B cell (primary cell): ENCODE data around the gene WDR43. TPM values are rescaled to one million over a fixed set of nuclear protein-coding genes. Genes with fewer than 3 reads are reported as not detected.
"Not testable (repeated sequence)": the region's sequence is repeated elsewhere in the genome, so short reads cannot be mapped to it uniquely, and the experiment has no call there.

Source experiments
- ATAC-seq: fragments of 200-7000 bp; cut with Tn5 transposase; one replicate; pipeline ENCODE4 v1.10.0; 2021; ENCODE audit warnings: low read depth, mild to moderate bottlenecking, moderate number of reproducible peaks, moderate library complexity
- CTCF ChIA-PET: fragments of 350-600 bp; sonication (Branson Sonifier 250); formaldehyde crosslinking; loops from one replicate; lab custom pipeline; 2021; ENCODE audit warnings: antibody characterized with exemption, inconsistent platforms; lab: Charles Lee
- POLR2A ChIA-PET: fragments of 350-600 bp; sonication (Branson Sonifier 250); formaldehyde crosslinking; loops from one replicate; lab custom pipeline; 2021; ENCODE audit warnings: antibody characterized with exemption; lab: Charles Lee
- DNase-seq: peaks from one replicate; pipeline ENCODE4 v3.0.0; 2013
- H2AFZ ChIP-seq: 2 replicates; pipeline ENCODE4 v1.6.1; 2012; ENCODE audit warnings: mild to moderate bottlenecking, low read depth, low read length; ENCODE audit not compliant: insufficient read depth, poor library complexity, severe bottlenecking
- H3K27ac ChIP-seq, 2 donors: 1 replicate in 1 of 2; 2 replicates in 1 of 2; pipeline ENCODE4 v1.5.1; 2012 to 2013; ENCODE audit warnings: low read length in 2 of 2, mild to moderate bottlenecking in 2 of 2, moderate library complexity in 1 of 2
- H3K27me3 ChIP-seq, 4 experiments: fragments of 200-600 bp in 1 of 4; sonication (generic) in 1 of 4; replicated peaks in 1 of 4; 1 replicate in 2 of 4; 2 replicates in 2 of 4; pipeline versions ENCODE4 v1.6.1 to v1.7.0; 2013 to 2016; ENCODE audit warnings: low read length in 3 of 4, mild to moderate bottlenecking in 2 of 4, mixed read lengths in 1 of 4, moderate library complexity in 1 of 4; ENCODE audit not compliant: insufficient read depth in 4 of 4, control insufficient read depth in 3 of 4; ENCODE audit errors: control extremely low read depth in 1 of 4
- H3K36me3 ChIP-seq, 2 experiments: replicated peaks in 1 of 2; 1 replicate in 1 of 2; 2 replicates in 1 of 2; pipeline versions ENCODE4 v1.6.1 to v1.7.1; 2013; ENCODE audit warnings: low read length in 1 of 2; ENCODE audit not compliant: insufficient read depth in 2 of 2, control insufficient read depth in 1 of 2; ENCODE audit errors: control extremely low read depth in 1 of 2, extremely low read depth in 1 of 2
- H3K4me1 ChIP-seq, 2 donors: fragments of 200-600 bp in 1 of 2; sonication (generic) in 1 of 2; 1 replicate in 1 of 2; 2 replicates in 1 of 2; pipeline versions ENCODE4 v1.5.1 to v1.6.1; 2013 to 2017; ENCODE audit warnings: low read length in 2 of 2; ENCODE audit not compliant: control insufficient read depth in 2 of 2, insufficient read depth in 2 of 2
- H3K4me2 ChIP-seq: replicated peaks from 2 replicates; pipeline ENCODE3; 2012; ENCODE audit warnings: mild to moderate bottlenecking, low read depth, low read length; ENCODE audit not compliant: poor library complexity, severe bottlenecking
- H3K4me3 ChIP-seq, 5 experiments: fragments of 200-600 bp in 1 of 5; sonication (generic) in 1 of 5; 1 replicate in 3 of 5; 2 replicates in 2 of 5; pipeline versions ENCODE4 v1.5.1 to v1.7.0; 2011 to 2016; ENCODE audit warnings: low read length in 4 of 5, mild to moderate bottlenecking in 4 of 5, low read depth in 2 of 5, control low read depth in 1 of 5, moderate library complexity in 1 of 5; ENCODE audit not compliant: insufficient read depth in 1 of 5; ENCODE audit errors: control extremely low read depth in 1 of 5, extremely low read depth in 1 of 5
- H3K79me2 ChIP-seq: fragments of 200-600 bp; sonication (generic); one replicate; pipeline ENCODE4 v1.6.0; 2016; ENCODE audit warnings: low read length; ENCODE audit not compliant: control insufficient read depth, insufficient read depth
- H3K9ac ChIP-seq: fragments of 200-600 bp; sonication (generic); 2 replicates; pipeline ENCODE4 v1.6.1; 2017; ENCODE audit warnings: mild to moderate bottlenecking, low read length, moderate library complexity
- H3K9me3 ChIP-seq, 3 donors: one replicate each; pipeline versions ENCODE4 v1.6.1 to v1.7.1; 2013; ENCODE audit warnings: low read length in 2 of 3; ENCODE audit not compliant: control insufficient read depth in 2 of 3, insufficient read depth in 1 of 3; ENCODE audit errors: control extremely low read depth in 1 of 3
- H4K20me1 ChIP-seq: 2 replicates; pipeline ENCODE4 v1.6.0; 2012; ENCODE audit warnings: mild to moderate bottlenecking, low read length; ENCODE audit not compliant: insufficient read depth, control insufficient read depth, poor library complexity, severe bottlenecking
- H3K27ac Mint-ChIP-seq: one replicate; pipeline ENCODE4 v1.8.0; 2021; ENCODE audit warnings: mixed read lengths
- H3K27me3 Mint-ChIP-seq: one replicate; pipeline ENCODE4 v1.8.0; 2021; ENCODE audit warnings: mixed read lengths
- H3K4me1 Mint-ChIP-seq: one replicate; pipeline ENCODE4 v1.8.0; 2021; ENCODE audit warnings: mixed read lengths
- H3K4me3 Mint-ChIP-seq: one replicate; pipeline ENCODE4 v1.8.0; 2021; ENCODE audit warnings: mixed read lengths
- H3K9me3 Mint-ChIP-seq: one replicate; pipeline ENCODE4 v1.8.0; 2022; ENCODE audit warnings: mixed read lengths; ENCODE audit not compliant: insufficient read depth
- EZH2 ChIP-seq: IDR thresholded peaks from 2 replicates; pipeline ENCODE4 v1.6.1; 2012; ENCODE audit warnings: borderline replicate concordance, low read depth, mild to moderate bottlenecking, moderate library complexity, low read length; ENCODE audit not compliant: insufficient read depth, poor library complexity, severe bottlenecking
- WGBS: methylation state at CpG from one replicate; pipeline ENCODE4 v1.1.5; 2013; ENCODE audit warnings: missing lambda C conversion rate; ENCODE audit not compliant: insufficient coverage; 5-methylcytosine and 5-hydroxymethylcytosine counted together
- intact Hi-C: fragments of 100-400 bp; cut with micrococcal nuclease; formaldehyde crosslinking; loops from one replicate; pipeline ENCODE4 v1.10.0; 2022
- polyA plus RNA-seq: library from polyadenylated mRNA; depleted of rRNA; stranded (reverse); fragments of >200 nt; gene quantifications from 2 replicates; pipeline ENCODE4 v1.2.3, GENCODE V29; 2012
- total RNA-seq, 2 donors: library from RNA; stranded (reverse); fragments of 120-200 nt in 1 of 2; gene quantifications; 1 replicate in 1 of 2; 2 replicates in 1 of 2; pipeline versions ENCODE4 v1.2.3 to v1.2.4, GENCODE V29; 2013 to 2022
- TF ChIP-seq, protein P1 (sequence below): fragments of 200-600 bp; IDR thresholded peaks from one replicate; pipeline ENCODE4 v1.8.0; 2022; ENCODE audit warnings: antibody characterized with exemption, mild to moderate bottlenecking

WDR43 gene
- total and polyA plus RNA-seq, 2 donors (not counting 1 experiment from before 2014, with no cell fraction given): 22.5 to 51.0 TPM

DNA sequence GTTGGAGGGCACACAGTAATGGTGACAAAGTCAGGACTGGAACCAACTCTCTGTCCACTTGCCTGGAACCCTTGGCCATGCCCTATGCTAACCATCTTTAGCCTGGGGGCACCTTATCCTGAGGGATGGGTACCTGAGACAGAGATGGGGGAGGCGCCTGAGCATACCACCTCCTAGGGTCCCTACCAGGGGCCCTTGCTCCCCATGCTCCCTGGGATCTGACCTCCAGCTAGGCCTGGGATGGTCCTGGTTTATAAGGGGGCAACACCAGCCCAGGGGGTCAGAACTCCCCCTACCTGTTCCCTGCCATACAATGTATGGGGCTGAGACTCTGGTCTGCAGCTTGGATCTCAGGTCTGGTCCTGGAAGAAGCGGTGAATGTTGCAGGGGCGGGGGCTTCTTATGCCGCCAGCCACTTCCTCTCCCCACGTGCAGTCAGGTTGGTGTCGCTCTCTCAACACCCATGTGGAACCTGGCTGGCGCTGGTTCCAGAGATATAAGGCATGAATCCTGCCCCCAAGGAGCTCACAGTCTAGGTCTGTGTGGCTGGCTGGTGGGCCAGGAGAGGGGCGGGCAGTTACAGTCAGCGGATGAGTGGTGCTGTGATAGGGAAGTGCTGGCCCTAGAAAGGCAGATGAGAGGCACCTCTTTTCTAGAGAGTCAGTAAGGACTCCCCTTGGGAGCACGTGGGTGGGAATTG lies 82.9 kb downstream of the WDR43 start:
- H3K4me1 ChIP-seq: no peaks in the 10 kb centered on the region
- Mint-ChIP-seq H3K27me3 (no peaks in the 10 kb centered on the region), H3K27ac (no peak overlapping the region), H3K4me1 (no peaks in the 10 kb centered on the region), H3K4me3 (no peak overlapping the region), H3K9me3 (no peaks in the 10 kb centered on the region)
- no peaks in the 10 kb centered on the region for H4K20me1 ChIP-seq
- H3K4me3 ChIP-seq: no peak overlapping the region
- no peaks in the 10 kb centered on the region for H3K79me2 ChIP-seq
- H3K9ac ChIP-seq: no peak overlapping the region
- DNase-seq (no peak), ATAC-seq (no peak)
- 83% methylated on average over 9 of the region's 10 CpGs for WGBS
- peaks cover 0 to 3% (median 0%) of the 10 kb centered on the region in 4 experiments for H3K27me3 ChIP-seq
- H3K9me3 ChIP-seq: no peaks in the 10 kb centered on the region
- no peak overlapping the region for H2AFZ ChIP-seq
- no peak for TF ChIP-seq EZH2
- TF ChIP-seq, protein P1, sequence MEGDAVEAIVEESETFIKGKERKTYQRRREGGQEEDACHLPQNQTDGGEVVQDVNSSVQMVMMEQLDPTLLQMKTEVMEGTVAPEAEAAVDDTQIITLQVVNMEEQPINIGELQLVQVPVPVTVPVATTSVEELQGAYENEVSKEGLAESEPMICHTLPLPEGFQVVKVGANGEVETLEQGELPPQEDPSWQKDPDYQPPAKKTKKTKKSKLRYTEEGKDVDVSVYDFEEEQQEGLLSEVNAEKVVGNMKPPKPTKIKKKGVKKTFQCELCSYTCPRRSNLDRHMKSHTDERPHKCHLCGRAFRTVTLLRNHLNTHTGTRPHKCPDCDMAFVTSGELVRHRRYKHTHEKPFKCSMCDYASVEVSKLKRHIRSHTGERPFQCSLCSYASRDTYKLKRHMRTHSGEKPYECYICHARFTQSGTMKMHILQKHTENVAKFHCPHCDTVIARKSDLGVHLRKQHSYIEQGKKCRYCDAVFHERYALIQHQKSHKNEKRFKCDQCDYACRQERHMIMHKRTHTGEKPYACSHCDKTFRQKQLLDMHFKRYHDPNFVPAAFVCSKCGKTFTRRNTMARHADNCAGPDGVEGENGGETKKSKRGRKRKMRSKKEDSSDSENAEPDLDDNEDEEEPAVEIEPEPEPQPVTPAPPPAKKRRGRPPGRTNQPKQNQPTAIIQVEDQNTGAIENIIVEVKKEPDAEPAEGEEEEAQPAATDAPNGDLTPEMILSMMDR: no peak
- no peak overlapping the region for H3K4me2 ChIP-seq
- POLR2A ChIA-PET: no interaction called here
- H3K36me3 ChIP-seq: no peaks in the 10 kb centered on the region
- intact Hi-C loops: no loop called here
- no peak overlapping the region for H3K27ac ChIP-seq
- CTCF ChIA-PET: no interaction called here

DNA sequence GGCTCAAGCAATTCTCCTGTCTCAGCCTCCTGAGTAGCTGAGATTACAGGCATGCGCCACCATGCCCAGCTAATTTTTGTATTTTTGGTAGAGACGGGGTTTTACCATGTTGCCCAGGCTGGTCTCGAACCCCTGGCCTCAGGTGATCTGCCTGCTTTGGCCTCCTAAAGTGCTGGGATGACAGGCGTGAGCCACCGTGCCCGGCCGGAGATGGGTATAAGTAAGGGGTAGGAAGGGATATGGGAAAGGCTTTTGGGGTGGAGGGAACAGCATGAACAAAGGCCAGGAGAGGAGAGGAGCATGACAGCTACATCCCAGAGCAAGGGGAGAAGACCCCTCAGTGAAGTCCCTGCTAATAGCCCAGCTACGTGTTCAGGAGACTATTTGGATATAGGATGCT lies 83.5 kb downstream of the WDR43 start:
- H3K27me3 Mint-ChIP-seq, H3K4me3 Mint-ChIP-seq, POLR2A ChIA-PET, H3K9me3 Mint-ChIP-seq, H3K27ac ChIP-seq, H3K36me3 ChIP-seq, H3K4me2 ChIP-seq, H3K9me3 ChIP-seq, H3K4me3 ChIP-seq, H2AFZ ChIP-seq, H3K4me1 Mint-ChIP-seq, DNase-seq, H3K4me1 ChIP-seq, H3K27ac Mint-ChIP-seq, H4K20me1 ChIP-seq, ATAC-seq, H3K9ac ChIP-seq, intact Hi-C loops, H3K79me2 ChIP-seq, H3K27me3 ChIP-seq: not testable (repeated sequence)
- 95% methylated on average over 7 of the region's 8 CpGs for WGBS
- CTCF ChIA-PET: interaction anchor here (0.7 kb wide), 1 partner anchor 330 kb away, joined by 3 read pairs; no protein-coding TSS in a partner anchor
